Sigmoid colon (tissue), 7 donors: ENCODE results near the gene RITA1. TPM values are rescaled to one million over a fixed set of nuclear protein-coding genes. Genes with fewer than 3 reads are reported as not detected.

Source experiments
- DNase-seq: peaks from one replicate; pipeline ENCODE4 v3.0.0-alpha.2; 2019
- H3K27ac ChIP-seq, 4 donors: fragments of 200-600 bp; sonication (generic); one replicate each; pipeline ENCODE4 v1.5.1; 2016 to 2019; ENCODE audit warnings: mild to moderate bottlenecking in 1 of 4
- H3K27me3 ChIP-seq, 3 donors: fragments of 200-600 bp; sonication (generic); one replicate each; pipeline ENCODE4 v1.5.1; 2019; ENCODE audit warnings: mild to moderate bottlenecking in 1 of 3
- H3K36me3 ChIP-seq, 4 donors: fragments of 200-600 bp; sonication (generic); one replicate each; pipeline ENCODE4 v1.5.1; 2016 to 2019
- H3K4me1 ChIP-seq, 4 donors: fragments of 200-600 bp; sonication (generic); one replicate each; pipeline ENCODE4 v1.5.1; 2017 to 2019
- H3K4me3 ChIP-seq, 4 donors: fragments of 200-600 bp; sonication (generic); one replicate each; pipeline ENCODE4 v1.5.1; 2017 to 2019; ENCODE audit warnings: mild to moderate bottlenecking in 2 of 4, moderate library complexity in 1 of 4
- H3K9me3 ChIP-seq, 4 donors: fragments of 200-600 bp in 3 of 4; sonication (generic) in 3 of 4; one replicate each; pipeline versions ENCODE4 v1.5.1 to v1.6.1; 2013 to 2019
- CTCF ChIP-seq, 4 experiments: fragments of 450-650 bp in 3 of 4; fragments of 200-600 bp in 1 of 4; IDR thresholded peaks; one replicate each; pipeline ENCODE4 v1.5.1; 2016 to 2019; ENCODE audit warnings: antibody characterized with exemption in 4 of 4, mild to moderate bottlenecking in 3 of 4, moderate library complexity in 2 of 4
- EP300 ChIP-seq, 4 donors: sonication (generic); formaldehyde crosslinking; IDR thresholded peaks; one replicate each; pipeline ENCODE4 v1.6.1; 2017; ENCODE audit warnings: antibody characterized with exemption in 4 of 4
- POLR2A ChIP-seq, 2 donors: fragments of 450-650 bp; IDR thresholded peaks; one replicate each; pipeline ENCODE4 v1.6.1; 2016; ENCODE audit warnings: antibody characterized with exemption in 2 of 2, mild to moderate bottlenecking in 2 of 2, moderate library complexity in 2 of 2
- POLR2AphosphoS5 ChIP-seq, 4 donors: sonication (generic); formaldehyde crosslinking; IDR thresholded peaks; one replicate each; pipeline ENCODE4 v1.6.1; 2017; ENCODE audit warnings: antibody characterized with exemption in 4 of 4
- WGBS, 2 donors: extraction: QIAGEN DNeasy Blood & Tissue Kit; methylation state at CpG; one replicate each; pipeline ENCODE4 v1.1.7; 2013; 5-methylcytosine and 5-hydroxymethylcytosine counted together
- intact Hi-C: fragments of 100-400 bp; cut with DNase I; formaldehyde crosslinking; loops from one replicate; pipeline ENCODE4 v1.15.1; 2023
- polyA plus RNA-seq, 3 donors: library from polyadenylated mRNA; stranded (reverse); fragments of 200-250 nt; gene quantifications; one replicate each; pipeline ENCODE4 v1.2.3, GENCODE V29; 2013
- total RNA-seq, 4 donors: library from RNA; depleted of rRNA; stranded (reverse); fragments of >200 nt; gene quantifications; one replicate each; pipeline ENCODE4 v1.1.0, GENCODE V29; 2016
- donor health status: healthy with polysubstance abuse.
- donor health status: Bipolar disorder and iron deficiency.
- donor health status: healthy.

Gene RITA1
- total and polyA plus RNA-seq, 7 donors = 12.5 to 28.4 (median 16.5) TPM

DNA sequence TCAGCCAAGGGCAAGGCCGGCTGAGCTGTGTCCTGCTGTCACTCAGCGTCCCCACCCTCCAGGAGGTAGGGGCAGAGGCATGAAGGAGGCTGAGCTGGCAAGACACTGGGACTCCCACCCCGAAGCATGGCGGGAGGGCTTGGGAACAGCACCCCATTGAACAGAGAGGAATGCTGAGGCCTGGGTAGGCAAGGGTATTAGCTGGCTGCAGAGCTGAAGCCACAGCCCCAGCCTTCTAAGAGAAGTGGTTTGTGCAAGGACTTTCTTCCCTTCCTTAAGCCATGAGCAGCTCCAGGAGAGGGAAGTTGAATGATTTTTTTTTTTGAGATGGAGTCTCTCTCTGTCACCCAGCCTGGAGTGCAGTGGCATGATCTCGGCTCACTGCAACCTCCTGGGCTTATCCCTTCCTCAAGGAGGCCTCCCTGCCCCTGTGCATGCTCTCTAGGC, 42.6 kb upstream of the RITA1 start:
- 37 to 68% methylated on average over 5 of the region's 5 CpGs for WGBS, 2 donors
- TF ChIP-seq POLR2A (IDR thresholded peaks at IDR 0.05) (no peak), POLR2AphosphoS5 (IDR thresholded peaks at IDR 0.05) (no peak), CTCF (IDR thresholded peaks at IDR 0.05) (no peak), EP300 (IDR thresholded peaks at IDR 0.05) (no peak)
- Histone ChIP-seq H3K9me3 (no peaks in the 10 kb centered on the region), H3K27ac (peak overlapping the region in 1 of 4 donors; percentile 22), H3K4me1 (no peaks in the 10 kb centered on the region), H3K27me3 (peaks cover 0 to 14% (median 0%) of the 10 kb centered on the region in 3 donors), H3K36me3 (no peaks in the 10 kb centered on the region), H3K4me3 (no peak overlapping the region)
- no peak for DNase-seq
- intact Hi-C loops = no loop called here

GRCh38 chr12:113143959-113144358, 41.6 kb upstream of the RITA1 start:
- WGBS, 2 donors = 91 to 94% methylated on average over 8 of the region's 8 CpGs
- intact Hi-C loops = no loop called here
- DNase-seq = no peak
- TF ChIP-seq POLR2A (IDR thresholded peaks at IDR 0.05) (no peak), CTCF (IDR thresholded peaks at IDR 0.05) (no peak), EP300 (IDR thresholded peaks at IDR 0.05) (no peak), POLR2AphosphoS5 (IDR thresholded peaks at IDR 0.05) (no peak)
- H3K36me3 ChIP-seq = no peaks in the 10 kb centered on the region
- H3K27me3 ChIP-seq = peaks cover 0 to 14% (median 0%) of the 10 kb centered on the region in 3 donors
- H3K27ac ChIP-seq = no peak overlapping the region
- no peaks in the 10 kb centered on the region for H3K4me1 ChIP-seq
- H3K9me3 ChIP-seq = no peaks in the 10 kb centered on the region
- no peak overlapping the region for H3K4me3 ChIP-seq

DNA sequence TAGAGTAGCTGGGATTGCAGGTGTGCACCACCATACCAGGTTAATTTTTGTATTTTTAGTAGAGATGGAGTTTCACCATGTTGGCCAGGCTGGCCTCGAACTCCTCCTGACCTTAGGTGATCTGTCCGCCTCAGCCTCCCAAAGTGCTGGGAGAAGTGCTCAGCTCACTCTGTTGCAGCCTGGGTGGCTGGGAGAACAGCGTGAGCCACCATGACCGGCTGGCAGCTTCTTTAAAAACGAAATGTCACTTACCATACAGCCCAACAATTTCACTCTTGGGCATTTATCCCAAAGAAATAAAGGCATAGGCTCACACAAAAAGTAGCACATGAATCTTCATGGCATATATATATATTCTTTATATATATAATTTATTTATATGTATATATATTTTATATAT, 40.7 kb upstream of the RITA1 start:
- WGBS, 2 donors = 86 to 88% methylated on average over 5 of the region's 5 CpGs
- Histone ChIP-seq H3K9me3 (no peaks in the 10 kb centered on the region), H3K4me3 (no peak overlapping the region), H3K4me1 (peaks cover 0 to 4% (median 0%) of the 10 kb centered on the region in 4 donors), H3K36me3 (no peaks in the 10 kb centered on the region), H3K27ac (no peak overlapping the region), H3K27me3 (peaks cover 0 to 14% (median 0%) of the 10 kb centered on the region in 3 donors)
- intact Hi-C loops = no loop called here
- no peak for DNase-seq
- TF ChIP-seq POLR2AphosphoS5 (IDR thresholded peaks at IDR 0.05) (no peak), CTCF (IDR thresholded peaks at IDR 0.05) (no peak), POLR2A (IDR thresholded peaks at IDR 0.05) (no peak), EP300 (IDR thresholded peaks at IDR 0.05) (no peak)

- Histone ChIP-seq H3K27me3 (peaks cover 0 to 19% (median 7%) of the 10 kb centered on the region in 3 donors), H3K27ac (no peak overlapping the region), H3K4me3 (no peak overlapping the region), H3K9me3 (no peaks in the 10 kb centered on the region), H3K36me3 (no peaks in the 10 kb centered on the region), H3K4me1 (peaks cover 0 to 6% (median 0%) of the 10 kb centered on the region in 4 donors)
- no peak for TF ChIP-seq EP300 (IDR thresholded peaks at IDR 0.05)
- no peak for TF ChIP-seq POLR2A (IDR thresholded peaks at IDR 0.05)
- TF ChIP-seq CTCF (IDR thresholded peaks at IDR 0.05) = no peak
- TF ChIP-seq POLR2AphosphoS5 (IDR thresholded peaks at IDR 0.05) = no peak
- no peak for DNase-seq
- intact Hi-C loops = no loop called here
- WGBS, 2 donors = 69 to 84% methylated on average over 12 of the region's 12 CpGs
These were observed 39.6 kb upstream of the RITA1 start for GRCh38 chr12:113145720-113146551.
